IPS-20b (cell line): ENCODE data around the gene PHF21A.
"Not testable (repeated sequence)": the region's sequence is repeated elsewhere in the genome, so short reads cannot be mapped to it uniquely, and the experiment has no call there.

Experiments used
- H3K27ac ChIP-seq: one replicate; pipeline ENCODE4 v1.5.1; 2013; ENCODE audit warnings: low read length
- H3K27me3 ChIP-seq: 2 replicates; pipeline ENCODE4 v1.6.1; 2013; ENCODE audit warnings: mild to moderate bottlenecking, low read length, inconsistent platforms; ENCODE audit not compliant: insufficient read depth
- H3K36me3 ChIP-seq: 2 replicates; pipeline ENCODE4 v1.6.1; 2013; ENCODE audit warnings: low read depth, mild to moderate bottlenecking, inconsistent platforms, low read length, moderate library complexity; ENCODE audit not compliant: insufficient read depth
- H3K4me1 ChIP-seq: 2 replicates; pipeline ENCODE4 v1.6.1; 2013; ENCODE audit warnings: mild to moderate bottlenecking, control low read depth, inconsistent platforms, low read length, moderate library complexity; ENCODE audit not compliant: insufficient read depth
- H3K4me3 ChIP-seq: 2 replicates; pipeline ENCODE4 v1.5.1; 2013; ENCODE audit warnings: mild to moderate bottlenecking, low read length, inconsistent platforms
- H3K9ac ChIP-seq: 2 replicates; pipeline ENCODE4 v1.6.1; 2013; ENCODE audit warnings: low read depth, mild to moderate bottlenecking, inconsistent platforms, low read length, moderate library complexity
- H3K9me3 ChIP-seq: 2 replicates; pipeline ENCODE4 v1.6.1; 2013; ENCODE audit warnings: mild to moderate bottlenecking, low read depth, low read length, inconsistent platforms; ENCODE audit not compliant: insufficient read depth

The PHF21A gene

GRCh38 chr11:46020084-46020599, 101.1 kb downstream of the PHF21A start:
- H3K4me3 ChIP-seq = no peak overlapping the region
- no peak overlapping the region for H3K9ac ChIP-seq
- H3K36me3 ChIP-seq = no peaks in the 10 kb centered on the region
- H3K4me1 ChIP-seq = no peaks in the 10 kb centered on the region
- H3K27me3 ChIP-seq = no peaks in the 10 kb centered on the region
- H3K9me3 ChIP-seq = no peaks in the 10 kb centered on the region
- no peak overlapping the region for H3K27ac ChIP-seq

GRCh38 chr11:46018651-46019050, 102.6 kb downstream of the PHF21A start:
- H3K27ac ChIP-seq = no peak overlapping the region
- no peaks in the 10 kb centered on the region for H3K9me3 ChIP-seq
- no peaks in the 10 kb centered on the region for H3K27me3 ChIP-seq
- no peaks in the 10 kb centered on the region; the same call in 1 of the 2 replicates for H3K4me1 ChIP-seq
- H3K36me3 ChIP-seq = no peaks in the 10 kb centered on the region
- H3K9ac ChIP-seq = no peak overlapping the region
- H3K4me3 ChIP-seq = no peak overlapping the region

- no peaks in the 10 kb centered on the region for H3K36me3 ChIP-seq
- peaks cover 9% of the 10 kb centered on the region; the same call in 1 of the 2 replicates for H3K4me1 ChIP-seq
- H3K27ac ChIP-seq = no peak overlapping the region
- H3K9ac ChIP-seq = no peak overlapping the region
- H3K4me3 ChIP-seq = no peak overlapping the region
- H3K27me3 ChIP-seq = no peaks in the 10 kb centered on the region
- no peaks in the 10 kb centered on the region for H3K9me3 ChIP-seq
Measured at GRCh38 chr11:46017341-46017740, 103.9 kb downstream of the PHF21A start.

- no peak overlapping the region for H3K9ac ChIP-seq
- peaks cover 14% of the 10 kb centered on the region; the same call in 1 of the 2 replicates for H3K4me1 ChIP-seq
- H3K27ac ChIP-seq = no peak overlapping the region
Measured at GRCh38 chr11:46015941-46016340, 105.3 kb downstream of the PHF21A start.

GRCh38 chr11:46014168-46014567, 107.1 kb downstream of the PHF21A start:
- not testable (repeated sequence) for H3K9me3 ChIP-seq, H3K27ac ChIP-seq
- H3K4me1 ChIP-seq = peaks cover 14% of the 10 kb centered on the region; the same call in 1 of the 2 replicates

More at GRCh38 chr11:46015941-46016340, 105.3 kb downstream of the PHF21A start:
- Histone ChIP-seq H3K27me3 (no peaks in the 10 kb centered on the region), H3K9me3 (no peaks in the 10 kb centered on the region), H3K4me3 (no peak overlapping the region), H3K36me3 (no peaks in the 10 kb centered on the region)

GRCh38 chr11:46012185-46012584, 109.1 kb downstream of the PHF21A start:
- Histone ChIP-seq H3K27me3 (no peaks in the 10 kb centered on the region), H3K9ac (no peak overlapping the region), H3K4me3 (0 out of 2 replicates have a peak overlapping the region, but pooled peaks have one; percentile 24), H3K36me3 (no peaks in the 10 kb centered on the region), H3K27ac (no peak overlapping the region), H3K4me1 (peaks cover 14% of the 10 kb centered on the region; the same call in 1 of the 2 replicates), H3K9me3 (no peaks in the 10 kb centered on the region)

More at GRCh38 chr11:46014168-46014567, 107.1 kb downstream of the PHF21A start:
- not testable (repeated sequence) for H3K9ac ChIP-seq, H3K36me3 ChIP-seq, H3K4me3 ChIP-seq, H3K27me3 ChIP-seq

GRCh38 chr11:46010100-46010499, 111.2 kb downstream of the PHF21A start:
- H3K4me1 ChIP-seq = peaks cover 23% of the 10 kb centered on the region; the same call in 1 of the 2 replicates
- no peaks in the 10 kb centered on the region for H3K9me3 ChIP-seq
- H3K9ac ChIP-seq = no peak overlapping the region; the same call in 1 of the 2 replicates
- H3K4me3 ChIP-seq = no peak overlapping the region
- no peaks in the 10 kb centered on the region for H3K27me3 ChIP-seq
- no peak overlapping the region for H3K27ac ChIP-seq
- H3K36me3 ChIP-seq = no peaks in the 10 kb centered on the region

GRCh38 chr11:46009647-46010046, 111.6 kb downstream of the PHF21A start:
- H3K27ac ChIP-seq = no peak overlapping the region
- no peak overlapping the region for H3K9ac ChIP-seq
- H3K4me3 ChIP-seq = no peak overlapping the region
- H3K9me3 ChIP-seq = no peaks in the 10 kb centered on the region
- H3K36me3 ChIP-seq = no peaks in the 10 kb centered on the region
- H3K27me3 ChIP-seq = no peaks in the 10 kb centered on the region
- H3K4me1 ChIP-seq = peaks cover 28% of the 10 kb centered on the region

- Histone ChIP-seq H3K36me3 (no peaks in the 10 kb centered on the region), H3K27ac (peak overlapping the region; percentile 13), H3K9ac (peak overlapping the region; percentile 38; the same call in 1 of the 2 replicates), H3K27me3 (no peaks in the 10 kb centered on the region), H3K4me1 (peaks cover 44% of the 10 kb centered on the region), H3K4me3 (no peak overlapping the region), H3K9me3 (no peaks in the 10 kb centered on the region)
Measured at GRCh38 chr11:46006418-46007070, 114.7 kb downstream of the PHF21A start.

GRCh38 chr11:46003572-46003971, 117.7 kb downstream of the PHF21A start:
- Histone ChIP-seq H3K27ac (peak overlapping the region; percentile 92), H3K4me3 (no peak overlapping the region), H3K9me3 (no peaks in the 10 kb centered on the region), H3K9ac (peak overlapping the region; percentile 35; the same call in 1 of the 2 replicates), H3K36me3 (no peaks in the 10 kb centered on the region), H3K27me3 (no peaks in the 10 kb centered on the region), H3K4me1 (peaks cover 60% of the 10 kb centered on the region)

- Histone ChIP-seq H3K27me3 (no peaks in the 10 kb centered on the region), H3K27ac (peak overlapping the region; percentile 92), H3K9ac (peak overlapping the region; percentile 35; the same call in 1 of the 2 replicates), H3K4me1 (peaks cover 70% of the 10 kb centered on the region), H3K36me3 (no peaks in the 10 kb centered on the region), H3K9me3 (no peaks in the 10 kb centered on the region), H3K4me3 (no peak overlapping the region)
Measured at GRCh38 chr11:46002189-46002588, 119.1 kb downstream of the PHF21A start.

GRCh38 chr11:46001448-46001914, 119.8 kb downstream of the PHF21A start:
- no peaks in the 10 kb centered on the region for H3K36me3 ChIP-seq

More at GRCh38 chr11:46001448-46001914, 119.8 kb downstream of the PHF21A start:
- H3K4me1 ChIP-seq = peaks cover 74% of the 10 kb centered on the region
- H3K4me3 ChIP-seq = peak overlapping the region; percentile 31; the same call in 1 of the 2 replicates
- peak overlapping the region; percentile 35; the same call in 1 of the 2 replicates for H3K9ac ChIP-seq
- H3K27ac ChIP-seq = peak overlapping the region; percentile 26
- H3K9me3 ChIP-seq = no peaks in the 10 kb centered on the region
- no peaks in the 10 kb centered on the region for H3K27me3 ChIP-seq
